B cell (primary cell): ENCODE measurements around the gene ZNF555.

Source experiments
- EZH2 ChIP-seq: IDR thresholded peaks from 2 replicates; pipeline ENCODE4 v1.6.1; 2012; ENCODE audit warnings: borderline replicate concordance, low read depth, mild to moderate bottlenecking, moderate library complexity, low read length; ENCODE audit not compliant: insufficient read depth, poor library complexity, severe bottlenecking
- TF ChIP-seq, protein P1 (sequence below): fragments of 200-600 bp; IDR thresholded peaks from one replicate; pipeline ENCODE4 v1.8.0; 2022; ENCODE audit warnings: antibody characterized with exemption, mild to moderate bottlenecking

- TF ChIP-seq, protein P1, sequence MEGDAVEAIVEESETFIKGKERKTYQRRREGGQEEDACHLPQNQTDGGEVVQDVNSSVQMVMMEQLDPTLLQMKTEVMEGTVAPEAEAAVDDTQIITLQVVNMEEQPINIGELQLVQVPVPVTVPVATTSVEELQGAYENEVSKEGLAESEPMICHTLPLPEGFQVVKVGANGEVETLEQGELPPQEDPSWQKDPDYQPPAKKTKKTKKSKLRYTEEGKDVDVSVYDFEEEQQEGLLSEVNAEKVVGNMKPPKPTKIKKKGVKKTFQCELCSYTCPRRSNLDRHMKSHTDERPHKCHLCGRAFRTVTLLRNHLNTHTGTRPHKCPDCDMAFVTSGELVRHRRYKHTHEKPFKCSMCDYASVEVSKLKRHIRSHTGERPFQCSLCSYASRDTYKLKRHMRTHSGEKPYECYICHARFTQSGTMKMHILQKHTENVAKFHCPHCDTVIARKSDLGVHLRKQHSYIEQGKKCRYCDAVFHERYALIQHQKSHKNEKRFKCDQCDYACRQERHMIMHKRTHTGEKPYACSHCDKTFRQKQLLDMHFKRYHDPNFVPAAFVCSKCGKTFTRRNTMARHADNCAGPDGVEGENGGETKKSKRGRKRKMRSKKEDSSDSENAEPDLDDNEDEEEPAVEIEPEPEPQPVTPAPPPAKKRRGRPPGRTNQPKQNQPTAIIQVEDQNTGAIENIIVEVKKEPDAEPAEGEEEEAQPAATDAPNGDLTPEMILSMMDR: no peak
- no peak for TF ChIP-seq EZH2
These were observed 9.1 kb downstream of the ZNF555 start for GRCh38 chr19:2850256-2850925.
